ENCODE data around the gene AP5M1.
"Not testable (repeated sequence)": the region's sequence is repeated elsewhere in the genome, so short reads cannot be mapped to it uniquely, and the experiment has no call there.

The AP5M1 gene
- total RNA-seq: 62.1 to 92.7 reads per million in 2 experiments

DNA sequence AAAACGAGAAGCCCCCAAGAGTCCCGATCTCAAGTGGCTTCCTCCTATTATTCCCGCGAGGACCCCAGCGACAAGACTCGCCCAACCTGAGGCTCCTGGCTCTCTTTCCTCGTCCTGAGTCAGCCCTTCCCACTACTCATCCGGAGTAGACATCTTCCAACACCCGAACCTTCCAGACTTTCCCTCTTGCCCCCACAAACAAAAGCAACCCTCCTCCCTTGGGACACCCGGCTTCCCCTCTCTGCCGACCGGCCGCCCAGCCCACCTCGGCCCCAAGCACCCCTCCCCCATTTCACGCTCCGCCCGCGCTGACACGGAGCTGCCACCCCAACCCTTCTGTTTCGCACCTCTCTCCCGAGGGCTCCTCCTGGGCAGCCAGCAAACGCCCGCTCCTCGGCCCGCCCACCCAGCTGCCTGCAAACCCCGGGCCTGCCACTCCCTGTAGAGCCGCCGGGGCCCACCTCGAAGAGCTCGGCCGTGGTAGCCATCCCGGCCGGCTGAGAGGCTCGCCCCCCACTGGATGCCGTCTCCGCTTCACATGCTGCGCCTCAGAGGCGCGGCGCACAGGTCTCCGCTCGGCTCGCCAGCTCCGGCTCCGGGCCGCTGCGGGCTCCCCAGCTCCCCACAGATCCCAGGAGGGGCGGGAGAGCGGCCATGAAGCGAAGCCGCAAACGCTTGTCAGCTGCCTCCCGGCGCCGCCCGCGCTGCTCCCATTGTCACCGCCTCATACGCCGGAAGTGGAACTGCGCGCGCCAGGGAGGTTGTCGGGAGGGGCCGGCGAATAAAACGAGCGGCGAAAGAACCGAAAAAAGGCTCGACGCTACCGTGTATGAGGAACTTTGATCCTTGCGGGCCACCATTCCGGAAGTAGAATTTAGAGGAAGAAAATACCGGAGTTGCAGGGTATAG is at the start of gene AP5M1, which contains the start of gene EXOC5:
TSS of gene AP5M1 (plus strand) at position 811 of the 909 bp plus-strand sequence. CDS start 344 bp downstream, outside the sequence.
TSS of gene EXOC5 (minus strand) at position 745 of the 909 bp plus-strand sequence. CDS start at position 488, 257 bp downstream.
- peak; percentile 91 for DNase-seq (ENCODE audit: low read depth)

GRCh38 chr14:57221931-57222330 is 46.8 kb upstream of the AP5M1 start:
- no peak for DNase-seq (ENCODE audit: low read depth)

DNA sequence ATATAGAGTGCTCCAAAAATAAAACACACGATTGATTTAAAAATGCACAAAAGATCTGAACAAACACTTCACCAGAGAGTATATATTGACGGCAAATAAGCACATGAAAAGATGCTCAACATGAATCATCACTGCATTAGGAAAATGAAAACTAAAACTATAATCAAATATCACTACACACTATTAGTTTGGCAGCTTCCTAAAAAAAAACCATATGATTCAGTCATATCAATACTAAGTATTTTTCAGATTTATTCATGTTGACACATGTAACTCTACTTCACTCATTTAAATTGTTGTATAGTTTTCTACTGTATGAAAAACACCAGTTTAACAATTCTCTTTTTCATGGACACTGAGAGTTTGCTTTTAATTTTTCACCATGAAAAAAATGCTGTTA is 41.7 kb upstream of the AP5M1 start:
- DNase-seq (ENCODE audit: low read depth): no peak

- not testable (repeated sequence) for DNase-seq (ENCODE audit: low read depth)
Observed at GRCh38 chr14:57228320-57228719, 40.5 kb upstream of the AP5M1 start.

- DNase-seq (ENCODE audit: low read depth): no peak
Observed at GRCh38 chr14:57232006-57232405, 36.8 kb upstream of the AP5M1 start.

DNA sequence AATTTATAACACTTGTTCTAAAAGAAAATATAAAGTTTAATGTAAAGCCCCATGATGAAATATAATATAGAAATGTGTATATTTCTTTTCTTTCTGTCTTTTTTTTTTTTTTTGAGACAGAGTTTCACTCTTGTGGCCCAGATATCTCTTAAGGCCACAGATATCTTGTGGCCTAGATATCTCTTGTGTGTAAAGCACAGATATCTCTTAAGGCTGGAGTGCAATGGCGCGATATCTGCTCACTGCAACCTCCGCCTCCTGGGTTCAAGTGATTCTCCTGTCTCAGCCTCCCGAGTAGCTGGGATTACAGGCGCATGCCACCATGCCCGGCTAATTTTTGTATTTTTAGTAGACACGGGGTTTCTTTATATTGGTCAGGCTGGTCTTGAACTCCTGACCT is 28.7 kb upstream of the AP5M1 start:
- not testable (repeated sequence) for DNase-seq (ENCODE audit: low read depth)

GRCh38 chr14:57243320-57243719 is 25.5 kb upstream of the AP5M1 start:
- no peak for DNase-seq (ENCODE audit: low read depth)

DNA sequence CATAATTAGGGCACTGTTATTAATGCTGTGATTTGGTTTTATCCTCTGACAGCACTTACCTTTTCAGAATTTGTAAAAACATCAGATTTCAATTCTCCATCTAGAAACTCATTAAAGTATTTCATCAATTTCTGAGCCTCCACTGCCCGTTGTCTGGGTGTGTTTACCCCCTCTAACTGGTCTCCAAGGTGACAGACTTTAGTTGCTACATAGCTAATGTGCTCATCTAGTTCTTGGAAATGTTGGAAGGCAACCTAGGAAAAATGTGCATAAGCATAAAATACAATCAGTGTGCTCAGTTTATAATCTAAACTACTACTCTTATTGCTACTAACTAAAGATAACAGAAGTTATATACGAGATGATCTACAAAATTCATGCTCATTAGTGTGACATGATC is 24.7 kb upstream of the AP5M1 start:
- DNase-seq (ENCODE audit: low read depth): no peak

- no peak for DNase-seq (ENCODE audit: low read depth)
Observed at GRCh38 chr14:57245941-57246340, 22.8 kb upstream of the AP5M1 start.

- DNase-seq (ENCODE audit: low read depth): no peak
Observed at GRCh38 chr14:57246933-57247657, 21.7 kb upstream of the AP5M1 start.

- DNase-seq (ENCODE audit: low read depth): no peak
Observed at GRCh38 chr14:57254884-57255283, 13.9 kb upstream of the AP5M1 start.

DNA sequence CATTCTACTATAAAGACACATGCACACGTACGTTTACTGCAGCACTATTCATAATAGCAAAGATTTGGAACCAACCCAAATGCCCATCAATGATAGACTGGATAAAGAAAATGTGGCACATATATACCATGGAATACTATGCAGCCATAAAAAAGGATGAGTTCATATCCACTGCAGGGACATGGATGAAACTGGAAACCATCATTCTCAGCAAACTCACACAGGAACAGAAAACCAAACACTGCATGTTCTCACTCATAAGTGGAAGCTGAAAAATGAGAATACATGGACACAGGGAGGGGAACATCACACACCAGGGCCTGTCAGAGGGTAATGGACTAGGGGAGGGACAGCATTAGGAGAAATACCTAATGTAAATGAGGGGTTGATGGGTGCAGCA is 10.6 kb upstream of the AP5M1 start:
- not testable (repeated sequence) for DNase-seq (ENCODE audit: low read depth)

GRCh38 chr14:57259672-57260071 is 9.1 kb upstream of the AP5M1 start:
- DNase-seq (ENCODE audit: low read depth): no peak

GRCh38 chr14:57261604-57262003 is 7.2 kb upstream of the AP5M1 start:
- DNase-seq (ENCODE audit: low read depth): no peak

- DNase-seq (ENCODE audit: low read depth): no peak
Observed at GRCh38 chr14:57262117-57262516, 6.7 kb upstream of the AP5M1 start.

- no peak for DNase-seq (ENCODE audit: low read depth)
Observed at GRCh38 chr14:57266065-57266464, 2.7 kb upstream of the AP5M1 start.

DNA sequence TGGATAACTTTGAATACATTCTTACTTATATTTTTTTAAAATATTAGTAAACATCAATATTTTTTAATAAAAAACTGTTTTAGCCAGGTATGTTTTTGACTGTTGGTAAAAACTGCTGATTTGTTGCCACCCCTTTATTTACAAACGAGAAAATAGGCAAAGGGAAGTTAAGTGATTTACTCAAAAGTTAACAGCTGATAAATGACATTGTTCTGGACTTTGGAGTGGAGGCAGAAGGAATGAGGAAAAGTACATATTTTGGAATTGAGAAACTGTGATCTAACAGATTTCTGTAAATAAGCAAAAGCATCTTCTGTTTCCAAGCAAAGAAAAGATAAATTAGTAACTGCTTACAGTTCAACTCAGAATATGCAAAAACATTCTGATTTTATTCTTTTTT is 4.5 kb downstream of the AP5M1 start:
- DNase-seq (ENCODE audit: low read depth): no peak

- no peak for DNase-seq (ENCODE audit: low read depth)
Observed at GRCh38 chr14:57274551-57274950, 5.8 kb downstream of the AP5M1 start.

DNA sequence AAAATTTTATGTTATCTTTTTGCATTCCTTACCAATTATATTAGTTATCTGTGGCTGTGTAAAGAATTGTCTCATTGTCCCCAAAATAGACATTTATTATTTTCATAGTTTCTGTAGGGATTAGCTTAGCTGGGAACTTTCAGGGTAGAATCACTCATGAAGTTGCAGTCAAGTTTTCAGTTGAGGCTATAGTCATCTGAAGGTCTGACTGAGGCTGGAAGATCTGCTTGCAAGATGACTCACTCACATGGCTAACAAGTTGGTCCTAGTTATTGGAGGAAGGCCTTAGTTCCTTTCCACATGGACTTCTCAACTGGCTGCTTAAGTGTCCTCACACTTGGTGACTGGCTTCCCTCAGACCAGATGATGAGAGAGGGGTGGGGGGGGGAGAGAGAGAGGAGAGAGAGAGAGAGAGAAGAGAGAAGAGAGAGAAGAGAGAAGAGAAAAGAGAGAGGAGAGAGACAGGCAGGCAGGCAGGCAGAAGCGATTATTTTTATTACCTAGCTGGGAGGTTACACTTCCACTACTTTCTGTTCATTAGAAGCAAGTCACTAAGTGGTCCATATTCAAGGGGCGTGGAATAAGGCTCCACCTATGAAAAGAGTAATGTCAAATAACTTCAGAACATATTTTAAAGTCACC is 6.4 kb downstream of the AP5M1 start:
- DNase-seq (ENCODE audit: low read depth): no peak

GRCh38 chr14:57277062-57277461 is 8.3 kb downstream of the AP5M1 start:
- no peak for DNase-seq (ENCODE audit: low read depth)

- DNase-seq (ENCODE audit: low read depth): no peak
Observed at GRCh38 chr14:57287745-57288144, 19.0 kb downstream of the AP5M1 start.

DNA sequence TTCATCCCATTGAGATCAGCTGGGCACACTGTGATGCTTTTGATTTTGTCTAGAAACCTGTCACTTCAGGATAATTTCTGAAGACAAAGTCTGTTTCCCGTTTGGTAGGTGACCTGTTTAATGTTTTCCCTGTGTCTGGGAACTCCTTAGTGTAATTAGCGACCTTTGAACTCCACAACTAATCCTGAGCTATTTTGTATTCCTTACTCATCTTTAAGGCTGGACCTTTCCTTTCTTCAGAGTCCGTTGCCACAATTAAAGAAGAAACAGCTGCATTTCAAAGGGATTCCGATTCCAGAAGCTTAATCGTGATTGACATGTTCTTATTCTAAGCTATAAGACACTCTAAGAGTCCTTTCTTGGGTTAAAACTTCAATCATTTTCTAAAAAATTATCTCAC is 22.0 kb downstream of the AP5M1 start:
- no peak for DNase-seq (ENCODE audit: low read depth)
